GM21390 (cell line): ENCODE measurements around the gene MIEF1.

Source experiments
- ATAC-seq: cut with Tn5 transposase; IDR thresholded peaks from one replicate; pipeline ENCODE4 v1.9.1; 2021; ENCODE audit not compliant: unreplicated experiment

Gene MIEF1

GRCh38 chr22:39556970-39557841 is 55.1 kb downstream of the MIEF1 start:
- ATAC-seq = no peak

GRCh38 chr22:39558254-39558727 is 56.2 kb downstream of the MIEF1 start:
- ATAC-seq = no peak

GRCh38 chr22:39558950-39559349 is 56.9 kb downstream of the MIEF1 start:
- no peak for ATAC-seq

- no peak for ATAC-seq
These were observed 57.5 kb downstream of the MIEF1 start for GRCh38 chr22:39559456-39560105.

GRCh38 chr22:39560127-39560526 is 58.0 kb downstream of the MIEF1 start:
- ATAC-seq = no peak

- ATAC-seq = no peak
These were observed 60.9 kb downstream of the MIEF1 start for GRCh38 chr22:39562839-39563489.

GRCh38 chr22:39563571-39564428 is 61.7 kb downstream of the MIEF1 start:
- no peak for ATAC-seq

GRCh38 chr22:39565414-39565944 is 63.4 kb downstream of the MIEF1 start:
- ATAC-seq = no peak

GRCh38 chr22:39567135-39567946 is 65.3 kb downstream of the MIEF1 start:
- ATAC-seq = no peak
